HCT116 (cell line): Measurements from ENCODE around the gene HDAC10.

Experiments used
- EGR1 ChIP-seq: IDR thresholded peaks from 2 replicates; pipeline ENCODE4 v1.6.1; 2012; ENCODE audit warnings: low read depth
- EZH2 ChIP-seq: fragments of 200-600 bp; sonication (generic); IDR thresholded peaks from 2 replicates; pipeline ENCODE4 v1.6.1; 2017; ENCODE audit warnings: antibody characterized with exemption, mixed run types
- EZH2phosphoT487 ChIP-seq: fragments of 200-600 bp; IDR thresholded peaks from 2 replicates; pipeline ENCODE4 v1.6.1; 2018; ENCODE audit warnings: antibody characterized with exemption, borderline replicate concordance
- POLR2A ChIP-seq: IDR thresholded peaks from 2 replicates; pipeline ENCODE4 v1.7.0; 2011; ENCODE audit warnings: borderline replicate concordance; ENCODE audit not compliant: insufficient read depth, insufficient read length; ENCODE audit errors: extremely low read depth
- POLR2AphosphoS5 ChIP-seq: IDR thresholded peaks from 2 replicates; pipeline ENCODE4 v1.6.1; 2011; ENCODE audit warnings: mild to moderate bottlenecking, low read depth, low read length, moderate library complexity
- RAD21 ChIP-seq: IDR thresholded peaks from 2 replicates; pipeline ENCODE4 v1.6.1; 2012; ENCODE audit warnings: low read depth, mild to moderate bottlenecking
- SIN3A ChIP-seq: IDR thresholded peaks from 2 replicates; pipeline ENCODE4 v1.6.1; 2012; ENCODE audit warnings: low read depth
- SP1 ChIP-seq: IDR thresholded peaks from 2 replicates; pipeline ENCODE4 v1.6.1; 2012; ENCODE audit warnings: low read depth
- SRF ChIP-seq: IDR thresholded peaks from 2 replicates; pipeline ENCODE4 v1.6.1; 2012; ENCODE audit warnings: low read depth
- ZNF274 ChIP-seq: fragments of 200-500 bp; sonication (Bioruptor generic); IDR thresholded peaks from 2 replicates; pipeline ENCODE4 v1.6.1; 2014; ENCODE audit warnings: mild to moderate bottlenecking, low read depth, low read length, inconsistent platforms
- TF ChIP-seq, protein P1 (sequence below): IDR thresholded peaks from 2 replicates; pipeline ENCODE4 v1.6.1; 2012
- TF ChIP-seq, protein P2 (sequence below), 3 experiments: fragments of 200-600 bp in 1 of 3; sonication (generic) in 1 of 3; IDR thresholded peaks in 2 of 3; conservative IDR thresholded peaks in 1 of 3; 2 replicates each; pipeline ENCODE4 v1.5.1; 2012 to 2017; ENCODE audit warnings: low read depth in 2 of 3, low read length in 2 of 3, antibody characterized with exemption in 1 of 3, borderline replicate concordance in 1 of 3, control low read depth in 1 of 3, mild to moderate bottlenecking in 1 of 3, mixed read lengths in 1 of 3, mixed run types in 1 of 3, moderate library complexity in 1 of 3; ENCODE audit not compliant: insufficient read depth in 1 of 3
- TF ChIP-seq, protein P3 (sequence below): IDR thresholded peaks from 2 replicates; pipeline ENCODE4 v1.6.1; 2012; ENCODE audit warnings: low read depth
- TF ChIP-seq, protein P4 (sequence below): IDR thresholded peaks from 2 replicates; pipeline ENCODE4 v1.6.1; 2012

DNA sequence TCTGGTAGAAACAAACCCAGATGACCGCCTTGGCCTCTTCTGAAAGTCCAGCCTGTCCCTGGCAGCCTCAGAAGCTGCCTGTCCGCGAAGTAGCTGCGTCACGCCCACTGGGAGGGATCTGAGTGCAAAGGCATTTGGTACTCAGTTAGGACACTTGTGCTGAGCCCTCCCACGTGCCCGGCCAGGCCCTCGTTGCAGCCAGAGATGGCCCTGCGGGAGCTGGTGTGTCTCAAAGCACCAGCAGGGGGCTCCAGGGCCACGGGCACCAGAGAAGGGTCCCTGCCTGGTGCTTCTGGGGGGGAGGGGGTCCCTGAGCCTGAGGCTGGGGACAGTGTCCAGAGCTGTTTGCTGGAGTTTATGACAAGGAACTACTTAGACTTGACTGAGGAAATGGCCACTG lies 44.5 kb downstream of the HDAC10 start:
- TF ChIP-seq, protein P1, sequence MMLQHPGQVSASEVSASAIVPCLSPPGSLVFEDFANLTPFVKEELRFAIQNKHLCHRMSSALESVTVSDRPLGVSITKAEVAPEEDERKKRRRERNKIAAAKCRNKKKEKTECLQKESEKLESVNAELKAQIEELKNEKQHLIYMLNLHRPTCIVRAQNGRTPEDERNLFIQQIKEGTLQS = no peak
- TF ChIP-seq, protein P2, sequence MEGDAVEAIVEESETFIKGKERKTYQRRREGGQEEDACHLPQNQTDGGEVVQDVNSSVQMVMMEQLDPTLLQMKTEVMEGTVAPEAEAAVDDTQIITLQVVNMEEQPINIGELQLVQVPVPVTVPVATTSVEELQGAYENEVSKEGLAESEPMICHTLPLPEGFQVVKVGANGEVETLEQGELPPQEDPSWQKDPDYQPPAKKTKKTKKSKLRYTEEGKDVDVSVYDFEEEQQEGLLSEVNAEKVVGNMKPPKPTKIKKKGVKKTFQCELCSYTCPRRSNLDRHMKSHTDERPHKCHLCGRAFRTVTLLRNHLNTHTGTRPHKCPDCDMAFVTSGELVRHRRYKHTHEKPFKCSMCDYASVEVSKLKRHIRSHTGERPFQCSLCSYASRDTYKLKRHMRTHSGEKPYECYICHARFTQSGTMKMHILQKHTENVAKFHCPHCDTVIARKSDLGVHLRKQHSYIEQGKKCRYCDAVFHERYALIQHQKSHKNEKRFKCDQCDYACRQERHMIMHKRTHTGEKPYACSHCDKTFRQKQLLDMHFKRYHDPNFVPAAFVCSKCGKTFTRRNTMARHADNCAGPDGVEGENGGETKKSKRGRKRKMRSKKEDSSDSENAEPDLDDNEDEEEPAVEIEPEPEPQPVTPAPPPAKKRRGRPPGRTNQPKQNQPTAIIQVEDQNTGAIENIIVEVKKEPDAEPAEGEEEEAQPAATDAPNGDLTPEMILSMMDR (IDR thresholded peaks at IDR 0.05 in 2 of 3, conservative IDR thresholded peaks at IDR 0.05 in 1 of 3; ENCODE audit: borderline replicate concordance in 1 of 3, insufficient read depth in 1 of 3, low read depth in 2 of 3, low read length in 2 of 3) = peak in 2 of 3 experiments; percentile 64 to 71; a peak in 5 of 6 replicates
- TF ChIP-seq, protein P3, sequence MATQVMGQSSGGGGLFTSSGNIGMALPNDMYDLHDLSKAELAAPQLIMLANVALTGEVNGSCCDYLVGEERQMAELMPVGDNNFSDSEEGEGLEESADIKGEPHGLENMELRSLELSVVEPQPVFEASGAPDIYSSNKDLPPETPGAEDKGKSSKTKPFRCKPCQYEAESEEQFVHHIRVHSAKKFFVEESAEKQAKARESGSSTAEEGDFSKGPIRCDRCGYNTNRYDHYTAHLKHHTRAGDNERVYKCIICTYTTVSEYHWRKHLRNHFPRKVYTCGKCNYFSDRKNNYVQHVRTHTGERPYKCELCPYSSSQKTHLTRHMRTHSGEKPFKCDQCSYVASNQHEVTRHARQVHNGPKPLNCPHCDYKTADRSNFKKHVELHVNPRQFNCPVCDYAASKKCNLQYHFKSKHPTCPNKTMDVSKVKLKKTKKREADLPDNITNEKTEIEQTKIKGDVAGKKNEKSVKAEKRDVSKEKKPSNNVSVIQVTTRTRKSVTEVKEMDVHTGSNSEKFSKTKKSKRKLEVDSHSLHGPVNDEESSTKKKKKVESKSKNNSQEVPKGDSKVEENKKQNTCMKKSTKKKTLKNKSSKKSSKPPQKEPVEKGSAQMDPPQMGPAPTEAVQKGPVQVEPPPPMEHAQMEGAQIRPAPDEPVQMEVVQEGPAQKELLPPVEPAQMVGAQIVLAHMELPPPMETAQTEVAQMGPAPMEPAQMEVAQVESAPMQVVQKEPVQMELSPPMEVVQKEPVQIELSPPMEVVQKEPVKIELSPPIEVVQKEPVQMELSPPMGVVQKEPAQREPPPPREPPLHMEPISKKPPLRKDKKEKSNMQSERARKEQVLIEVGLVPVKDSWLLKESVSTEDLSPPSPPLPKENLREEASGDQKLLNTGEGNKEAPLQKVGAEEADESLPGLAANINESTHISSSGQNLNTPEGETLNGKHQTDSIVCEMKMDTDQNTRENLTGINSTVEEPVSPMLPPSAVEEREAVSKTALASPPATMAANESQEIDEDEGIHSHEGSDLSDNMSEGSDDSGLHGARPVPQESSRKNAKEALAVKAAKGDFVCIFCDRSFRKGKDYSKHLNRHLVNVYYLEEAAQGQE = no peak
- TF ChIP-seq SP1 (no peak), EZH2 (no peak), POLR2A (no peak), RAD21 (no peak), POLR2AphosphoS5 (no peak), ZNF274 (no peak), SIN3A (no peak), SRF (no peak), EGR1 (no peak), EZH2phosphoT487 (no peak)
- TF ChIP-seq, protein P4, sequence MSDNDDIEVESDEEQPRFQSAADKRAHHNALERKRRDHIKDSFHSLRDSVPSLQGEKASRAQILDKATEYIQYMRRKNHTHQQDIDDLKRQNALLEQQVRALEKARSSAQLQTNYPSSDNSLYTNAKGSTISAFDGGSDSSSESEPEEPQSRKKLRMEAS = no peak
